Measurements from ENCODE around the gene CIRBP. TPM values are rescaled to one million over a fixed set of nuclear protein-coding genes. Genes with fewer than 3 reads are reported as not detected.

The CIRBP gene
- total and polyA plus RNA-seq, 2 of the 13 experiments (the other 11 are each of a cell fraction or from before 2014, with no cell fraction given): 133 to 140 TPM

DNA sequence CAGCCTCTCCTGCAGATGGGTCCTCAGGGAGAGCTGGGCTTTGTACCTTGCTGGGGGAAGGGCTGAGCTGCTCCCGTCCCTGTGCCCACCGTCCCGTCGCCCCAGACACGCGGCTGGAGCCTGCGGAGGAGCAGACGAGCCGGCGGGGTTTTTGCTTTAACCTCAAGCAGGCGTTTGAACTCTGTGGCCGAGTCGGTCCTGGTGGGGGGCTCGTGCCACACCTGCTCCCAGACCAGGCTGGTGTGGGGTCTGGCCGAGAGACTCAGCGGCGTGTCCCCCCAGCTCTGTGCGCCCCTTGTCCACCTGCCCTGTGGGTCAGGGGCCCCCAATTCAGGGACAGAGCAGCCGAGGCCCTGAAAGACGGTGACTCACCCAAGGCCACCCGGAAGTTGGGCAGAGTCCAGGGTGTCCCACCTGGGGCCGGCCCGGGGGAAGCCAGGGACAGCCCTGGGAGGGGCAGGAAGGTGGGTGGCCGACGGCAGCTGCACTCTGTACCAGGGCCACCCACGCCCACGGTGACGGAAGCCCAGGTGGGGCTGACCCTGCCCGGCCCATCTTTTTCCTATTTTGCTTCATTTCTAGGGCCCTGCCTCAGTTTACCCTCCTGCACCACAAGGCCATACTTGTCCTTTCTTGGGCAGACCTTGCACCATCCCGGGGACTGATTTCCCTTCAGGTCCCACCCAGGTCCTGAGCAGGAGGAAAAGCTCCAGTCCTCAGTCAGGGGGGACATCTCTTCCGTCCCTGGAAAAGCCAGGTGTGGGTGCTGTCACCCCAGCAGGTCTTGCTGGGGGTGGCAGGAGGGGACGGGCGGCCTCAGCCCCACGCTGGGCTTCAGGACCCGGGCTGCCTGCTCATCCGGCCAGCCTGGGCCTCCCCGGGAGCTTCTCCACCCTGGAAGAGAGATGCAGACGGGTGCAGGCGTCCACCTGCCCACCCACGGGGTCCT, 21.8 kb downstream of the CIRBP start (continued):
- TF ChIP-seq ZNF264 (CRISPR knock-in tag; IDR thresholded peaks at IDR 0.05) (peak; percentile 64; the same call in 1 of the 2 replicates), TOE1 (CRISPR knock-in tag; IDR thresholded peaks at IDR 0.05) (no peak), ZBTB7A (CRISPR knock-in tag; IDR thresholded peaks at IDR 0.05) (peak; percentile 97), BRD4 (CRISPR knock-in tag; IDR thresholded peaks at IDR 0.05) (peak; percentile 55), ELK4 (CRISPR knock-in tag; IDR thresholded peaks at IDR 0.05; ENCODE audit: borderline replicate concordance) (no peak), ZNF644 (CRISPR knock-in tag; IDR thresholded peaks at IDR 0.05; ENCODE audit: low read depth) (no peak), FUBP1 (CRISPR knock-in tag; IDR thresholded peaks at IDR 0.05; ENCODE audit: borderline replicate concordance) (no peak; the same call in 1 of the 2 replicates), ZNF891 (CRISPR knock-in tag; IDR thresholded peaks at IDR 0.05) (peak; percentile 55), ZNF704 (CRISPR knock-in tag; IDR thresholded peaks at IDR 0.05; ENCODE audit: borderline replicate concordance) (no peak), ZNF737 (CRISPR knock-in tag; IDR thresholded peaks at IDR 0.05; ENCODE audit: borderline replicate concordance) (no peak), KLF15 (CRISPR knock-in tag; IDR thresholded peaks at IDR 0.05; ENCODE audit: borderline replicate concordance) (no peak), KDM5A (IDR thresholded peaks at IDR 0.05; ENCODE audit: borderline replicate concordance, low read length) (no peak), ZNF34 (CRISPR knock-in tag; IDR thresholded peaks at IDR 0.05; ENCODE audit: borderline replicate concordance) (no peak; the same call in 1 of the 2 replicates), MEF2D (CRISPR knock-in tag; IDR thresholded peaks at IDR 0.05) (peak; percentile 71; the same call in 1 of the 2 replicates), ZKSCAN1 (IDR thresholded peaks at IDR 0.05; ENCODE audit: low read length) (no peak), ZNF816 (CRISPR knock-in tag; IDR thresholded peaks at IDR 0.05; ENCODE audit: borderline replicate concordance) (no peak), RFX1 (IDR thresholded peaks at IDR 0.05) (no peak)
- TF ChIP-seq, protein P1, sequence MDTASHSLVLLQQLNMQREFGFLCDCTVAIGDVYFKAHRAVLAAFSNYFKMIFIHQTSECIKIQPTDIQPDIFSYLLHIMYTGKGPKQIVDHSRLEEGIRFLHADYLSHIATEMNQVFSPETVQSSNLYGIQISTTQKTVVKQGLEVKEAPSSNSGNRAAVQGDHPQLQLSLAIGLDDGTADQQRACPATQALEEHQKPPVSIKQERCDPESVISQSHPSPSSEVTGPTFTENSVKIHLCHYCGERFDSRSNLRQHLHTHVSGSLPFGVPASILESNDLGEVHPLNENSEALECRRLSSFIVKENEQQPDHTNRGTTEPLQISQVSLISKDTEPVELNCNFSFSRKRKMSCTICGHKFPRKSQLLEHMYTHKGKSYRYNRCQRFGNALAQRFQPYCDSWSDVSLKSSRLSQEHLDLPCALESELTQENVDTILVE (CRISPR knock-in tag; IDR thresholded peaks at IDR 0.05): peak; percentile 83; the same call in 1 of the 2 replicates
- TF ChIP-seq, protein P2, sequence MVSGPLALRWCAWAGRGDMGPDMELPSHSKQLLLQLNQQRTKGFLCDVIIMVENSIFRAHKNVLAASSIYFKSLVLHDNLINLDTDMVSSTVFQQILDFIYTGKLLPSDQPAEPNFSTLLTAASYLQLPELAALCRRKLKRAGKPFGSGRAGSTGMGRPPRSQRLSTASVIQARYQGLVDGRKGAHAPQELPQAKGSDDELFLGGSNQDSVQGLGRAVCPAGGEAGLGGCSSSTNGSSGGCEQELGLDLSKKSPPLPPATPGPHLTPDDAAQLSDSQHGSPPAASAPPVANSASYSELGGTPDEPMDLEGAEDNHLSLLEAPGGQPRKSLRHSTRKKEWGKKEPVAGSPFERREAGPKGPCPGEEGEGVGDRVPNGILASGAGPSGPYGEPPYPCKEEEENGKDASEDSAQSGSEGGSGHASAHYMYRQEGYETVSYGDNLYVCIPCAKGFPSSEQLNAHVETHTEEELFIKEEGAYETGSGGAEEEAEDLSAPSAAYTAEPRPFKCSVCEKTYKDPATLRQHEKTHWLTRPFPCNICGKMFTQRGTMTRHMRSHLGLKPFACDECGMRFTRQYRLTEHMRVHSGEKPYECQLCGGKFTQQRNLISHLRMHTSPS (CRISPR knock-in tag; IDR thresholded peaks at IDR 0.05; ENCODE audit: low read depth): peak; percentile 76
- TF ChIP-seq, protein P3, sequence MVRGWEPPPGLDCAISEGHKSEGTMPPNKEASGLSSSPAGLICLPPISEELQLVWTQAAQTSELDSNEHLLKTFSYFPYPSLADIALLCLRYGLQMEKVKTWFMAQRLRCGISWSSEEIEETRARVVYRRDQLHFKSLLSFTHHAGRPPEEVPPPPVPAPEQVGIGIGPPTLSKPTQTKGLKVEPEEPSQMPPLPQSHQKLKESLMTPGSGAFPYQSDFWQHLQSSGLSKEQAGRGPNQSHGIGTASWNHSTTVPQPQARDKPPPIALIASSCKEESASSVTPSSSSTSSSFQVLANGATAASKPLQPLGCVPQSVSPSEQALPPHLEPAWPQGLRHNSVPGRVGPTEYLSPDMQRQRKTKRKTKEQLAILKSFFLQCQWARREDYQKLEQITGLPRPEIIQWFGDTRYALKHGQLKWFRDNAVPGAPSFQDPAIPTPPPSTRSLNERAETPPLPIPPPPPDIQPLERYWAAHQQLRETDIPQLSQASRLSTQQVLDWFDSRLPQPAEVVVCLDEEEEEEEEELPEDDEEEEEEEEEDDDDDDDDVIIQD (CRISPR knock-in tag; IDR thresholded peaks at IDR 0.05; ENCODE audit: low read depth): 0 out of 2 replicates have a peak, but pooled peaks have one; percentile 20

Measured in HepG2 (cell line).